ENCODE measurements around the gene CNOT1. TPM values are rescaled to one million over a fixed set of nuclear protein-coding genes. Genes with fewer than 3 reads are reported as not detected.

The CNOT1 gene
- total RNA-seq, 1 experiment from 2014 or later: 328 TPM

GRCh38 chr16:58536278-58536677 lies 93.3 kb downstream of the CNOT1 start:
- no CpG with 5 or more reads among the region's 5 CpGs for WGBS (ENCODE audit: extremely low coverage, insufficient read length, low lambda C conversion rate)
- H3K79me1 ChIP-seq (ENCODE audit: insufficient read depth, low read depth, low read length, poor library complexity, severe bottlenecking): no peaks in the 10 kb centered on the region

More at GRCh38 chr16:58536278-58536677, 93.3 kb downstream of the CNOT1 start:
- Histone ChIP-seq H3K14ac (ENCODE audit: insufficient read depth, low read length) (no peak overlapping the region), H3K18ac (ENCODE audit: insufficient read length, low read depth, low read length) (no peak overlapping the region), H3K9me3 (ENCODE audit: control insufficient read depth, low read depth, low read length) (no peaks in the 10 kb centered on the region), H2BK15ac (ENCODE audit: low read depth, low read length) (no peak overlapping the region), H3K27me3 (ENCODE audit: insufficient read depth, low read length) (no peaks in the 10 kb centered on the region; the same call in 1 of the 2 replicates), H2AK5ac (ENCODE audit: insufficient read length, low read length) (no peak overlapping the region), H2AFZ (ENCODE audit: low read length) (no peak overlapping the region), H3K56ac (ENCODE audit: insufficient read length, low read depth, low read length) (no peak overlapping the region), H2BK20ac (ENCODE audit: low read depth, low read length, poor library complexity, severe bottlenecking) (no peak overlapping the region), H4K8ac (replicated peaks; ENCODE audit: insufficient read length, low read depth, low read length) (no peak overlapping the region), H3K79me2 (ENCODE audit: insufficient read depth, low read length) (no peaks in the 10 kb centered on the region), H3K4me2 (ENCODE audit: insufficient read depth, insufficient read length, low read length) (no peak overlapping the region), H2BK5ac (ENCODE audit: insufficient read length, low read length) (no peak overlapping the region), H4K20me1 (ENCODE audit: control insufficient read depth, insufficient read depth, insufficient read length) (no peaks in the 10 kb centered on the region), H3K27ac (ENCODE audit: insufficient read length, low read depth, low read length) (no peak overlapping the region), H2BK120ac (ENCODE audit: low read depth, low read length, poor library complexity, severe bottlenecking) (no peak overlapping the region), H3K23me2 (ENCODE audit: insufficient read length, low read depth, low read length, poor library complexity, severe bottlenecking) (no peaks in the 10 kb centered on the region), H3K9ac (ENCODE audit: extremely low read depth, insufficient read length, low read length) (no peak overlapping the region), H4K5ac (ENCODE audit: insufficient read length, low read depth, low read length) (no peak overlapping the region), H3T11ph (ENCODE audit: low read length) (no peak overlapping the region), H3K4ac (ENCODE audit: low read depth, low read length) (no peak overlapping the region), H4K91ac (ENCODE audit: insufficient read length, low read depth, low read length) (no peak overlapping the region), H3K4me1 (ENCODE audit: insufficient read depth, low read length) (no peaks in the 10 kb centered on the region), H3K23ac (ENCODE audit: insufficient read length, low read depth, low read length) (no peak overlapping the region), H2BK12ac (ENCODE audit: insufficient read length, low read depth, low read length) (no peak overlapping the region)
- no peak for TF ChIP-seq CTCF (conservative IDR thresholded peaks at IDR 0.05)
- Mint-ChIP-seq H3K9me3 (no peaks in the 10 kb centered on the region), H3K27me3 (ENCODE audit: low read depth) (no peaks in the 10 kb centered on the region), H3K36me3 (ENCODE audit: insufficient read depth in 1 of 3, low read depth in 3 of 3) (peaks cover 71 to 97% (median 90%) of the 10 kb centered on the region in 3 experiments), H3K27ac (no peak overlapping the region), H3K4me1 (no peaks in the 10 kb centered on the region), H3K4me3 (no peak overlapping the region)
- DNase-seq: no peak

All from H9 (cell line).